ENCODE results near the gene CCS.

GRCh38 chr11:66550887-66551286 is 42.1 kb upstream of the CCS start:
- TF ChIP-seq, protein P1, sequence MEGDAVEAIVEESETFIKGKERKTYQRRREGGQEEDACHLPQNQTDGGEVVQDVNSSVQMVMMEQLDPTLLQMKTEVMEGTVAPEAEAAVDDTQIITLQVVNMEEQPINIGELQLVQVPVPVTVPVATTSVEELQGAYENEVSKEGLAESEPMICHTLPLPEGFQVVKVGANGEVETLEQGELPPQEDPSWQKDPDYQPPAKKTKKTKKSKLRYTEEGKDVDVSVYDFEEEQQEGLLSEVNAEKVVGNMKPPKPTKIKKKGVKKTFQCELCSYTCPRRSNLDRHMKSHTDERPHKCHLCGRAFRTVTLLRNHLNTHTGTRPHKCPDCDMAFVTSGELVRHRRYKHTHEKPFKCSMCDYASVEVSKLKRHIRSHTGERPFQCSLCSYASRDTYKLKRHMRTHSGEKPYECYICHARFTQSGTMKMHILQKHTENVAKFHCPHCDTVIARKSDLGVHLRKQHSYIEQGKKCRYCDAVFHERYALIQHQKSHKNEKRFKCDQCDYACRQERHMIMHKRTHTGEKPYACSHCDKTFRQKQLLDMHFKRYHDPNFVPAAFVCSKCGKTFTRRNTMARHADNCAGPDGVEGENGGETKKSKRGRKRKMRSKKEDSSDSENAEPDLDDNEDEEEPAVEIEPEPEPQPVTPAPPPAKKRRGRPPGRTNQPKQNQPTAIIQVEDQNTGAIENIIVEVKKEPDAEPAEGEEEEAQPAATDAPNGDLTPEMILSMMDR (IDR thresholded peaks at IDR 0.05; ENCODE audit: insufficient read depth, low read length, poor library complexity, severe bottlenecking): no peak
- no peak for TF ChIP-seq EZH2phosphoT487 (conservative IDR thresholded peaks at IDR 0.05; ENCODE audit: low read length)
